H9 (cell line): ENCODE measurements around the gene DHRSX. TPM values are rescaled to one million over a fixed set of nuclear protein-coding genes. Genes with fewer than 3 reads are reported as not detected.

Experiments used
- DNase-seq: peaks from one replicate; pipeline ENCODE4 v3.0.0-alpha.2; 2017
- H2AFZ ChIP-seq: one replicate; pipeline ENCODE4 v1.6.1; 2013; ENCODE audit warnings: mild to moderate bottlenecking, low read length, control low read depth, moderate library complexity
- H2AK5ac ChIP-seq: 2 replicates; pipeline ENCODE4 v1.6.1; 2013; ENCODE audit warnings: low read length, control low read depth, mixed read lengths; ENCODE audit not compliant: insufficient read length
- H2BK120ac ChIP-seq: one replicate; pipeline ENCODE4 v1.6.1; 2013; ENCODE audit warnings: low read depth, mild to moderate bottlenecking, low read length, control low read depth, inconsistent platforms; ENCODE audit not compliant: poor library complexity, severe bottlenecking
- H2BK12ac ChIP-seq: 2 replicates; pipeline ENCODE4 v1.6.1; 2013; ENCODE audit warnings: low read length, control low read depth, mixed read lengths, low read depth; ENCODE audit not compliant: insufficient read length
- H2BK15ac ChIP-seq: 2 replicates; pipeline ENCODE4 v1.6.1; 2013; ENCODE audit warnings: low read depth, low read length, control low read depth
- H2BK20ac ChIP-seq: one replicate; pipeline ENCODE4 v1.6.1; 2013; ENCODE audit warnings: low read depth, mild to moderate bottlenecking, low read length, control low read depth, inconsistent platforms; ENCODE audit not compliant: poor library complexity, severe bottlenecking
- H2BK5ac ChIP-seq: 2 replicates; pipeline ENCODE4 v1.6.1; 2013; ENCODE audit warnings: low read length, control low read depth, mixed read lengths; ENCODE audit not compliant: insufficient read length
- H3K14ac ChIP-seq: 2 replicates; pipeline ENCODE4 v1.6.1; 2013; ENCODE audit warnings: low read length, control low read depth; ENCODE audit not compliant: insufficient read depth
- H3K18ac ChIP-seq: 2 replicates; pipeline ENCODE4 v1.6.1; 2013; ENCODE audit warnings: low read depth, mild to moderate bottlenecking, mixed read lengths, low read length, control low read depth; ENCODE audit not compliant: insufficient read length
- H3K23ac ChIP-seq: 2 replicates; pipeline ENCODE4 v1.6.1; 2013; ENCODE audit warnings: low read length, control low read depth, mixed read lengths, low read depth; ENCODE audit not compliant: insufficient read length
- H3K23me2 ChIP-seq: 2 replicates; pipeline ENCODE4 v1.6.1; 2013; ENCODE audit warnings: low read depth, mild to moderate bottlenecking, mixed read lengths, low read length, control low read depth; ENCODE audit not compliant: insufficient read length, poor library complexity, severe bottlenecking
- H3K27ac ChIP-seq: 2 replicates; pipeline ENCODE4 v1.5.1; 2013; ENCODE audit warnings: low read length, control low read depth, mixed read lengths, low read depth; ENCODE audit not compliant: insufficient read length
- H3K27me3 ChIP-seq: 2 replicates; pipeline ENCODE4 v1.6.1; 2013; ENCODE audit warnings: low read length, control low read depth, inconsistent platforms; ENCODE audit not compliant: insufficient read depth
- H3K4ac ChIP-seq: 2 replicates; pipeline ENCODE4 v1.6.1; 2013; ENCODE audit warnings: low read depth, mild to moderate bottlenecking, control low read depth, inconsistent platforms, low read length, moderate library complexity
- H3K4me1 ChIP-seq: 2 replicates; pipeline ENCODE4 v1.6.1; 2013; ENCODE audit warnings: low read length, control low read depth, inconsistent platforms; ENCODE audit not compliant: insufficient read depth
- H3K4me2 ChIP-seq: 2 replicates; pipeline ENCODE4 v1.6.1; 2013; ENCODE audit warnings: low read length, control low read depth, mixed read lengths; ENCODE audit not compliant: insufficient read length, insufficient read depth
- H3K56ac ChIP-seq: 2 replicates; pipeline ENCODE4 v1.6.1; 2013; ENCODE audit warnings: low read depth, mild to moderate bottlenecking, mixed read lengths, low read length, control low read depth; ENCODE audit not compliant: insufficient read length
- H3K79me1 ChIP-seq: 2 replicates; pipeline ENCODE4 v1.6.1; 2013; ENCODE audit warnings: low read depth, mild to moderate bottlenecking, moderate library complexity, low read length, control low read depth, inconsistent platforms; ENCODE audit not compliant: insufficient read depth, poor library complexity, severe bottlenecking
- H3K79me2 ChIP-seq: 2 replicates; pipeline ENCODE4 v1.6.1; 2013; ENCODE audit warnings: low read length, control low read depth, inconsistent platforms; ENCODE audit not compliant: insufficient read depth
- H3K9ac ChIP-seq: 2 replicates; pipeline ENCODE4 v1.6.1; 2013; ENCODE audit warnings: low read length, control low read depth, mixed read lengths; ENCODE audit not compliant: insufficient read length; ENCODE audit errors: extremely low read depth
- H3K9me3 ChIP-seq: one replicate; pipeline ENCODE4 v1.6.1; 2013; ENCODE audit warnings: low read depth, low read length, inconsistent platforms; ENCODE audit not compliant: control insufficient read depth
- H3T11ph ChIP-seq: one replicate; pipeline ENCODE4 v1.6.1; 2013; ENCODE audit warnings: mild to moderate bottlenecking, low read length, control low read depth, inconsistent platforms
- H4K20me1 ChIP-seq: one replicate; pipeline ENCODE4 v1.6.1; 2013; ENCODE audit not compliant: control insufficient read depth, insufficient read length, insufficient read depth
- H4K5ac ChIP-seq: 2 replicates; pipeline ENCODE4 v1.6.1; 2013; ENCODE audit warnings: low read depth, mild to moderate bottlenecking, mixed read lengths, low read length, control low read depth; ENCODE audit not compliant: insufficient read length
- H4K8ac ChIP-seq: replicated peaks from 2 replicates; pipeline ENCODE4 v1.6.1; 2013; ENCODE audit warnings: low read length, control low read depth, mixed read lengths, low read depth; ENCODE audit not compliant: insufficient read length
- H4K91ac ChIP-seq: 2 replicates; pipeline ENCODE4 v1.6.1; 2013; ENCODE audit warnings: low read depth, mild to moderate bottlenecking, moderate library complexity, mixed read lengths, low read length, control low read depth; ENCODE audit not compliant: insufficient read length
- H3K27ac Mint-ChIP-seq, 3 experiments: 2 replicates in 2 of 3; 3 replicates in 1 of 3; pipeline ENCODE4 v1.8.0; 2020 to 2021; ENCODE audit warnings: mixed read lengths in 3 of 3, mild to moderate bottlenecking in 1 of 3, moderate library complexity in 1 of 3
- H3K27me3 Mint-ChIP-seq: 2 replicates; pipeline ENCODE4 v1.8.0; 2021; ENCODE audit warnings: low read depth, mild to moderate bottlenecking, moderate library complexity, mixed read lengths
- H3K36me3 Mint-ChIP-seq, 3 experiments: 2 replicates in 2 of 3; 3 replicates in 1 of 3; pipeline ENCODE4 v1.8.0; 2020 to 2021; ENCODE audit warnings: low read depth in 3 of 3, mixed read lengths in 3 of 3; ENCODE audit not compliant: insufficient read depth in 1 of 3
- H3K4me1 Mint-ChIP-seq, 2 experiments: 2 replicates each; pipeline ENCODE4 v1.8.0; 2020; ENCODE audit warnings: mixed read lengths in 2 of 2
- H3K4me3 Mint-ChIP-seq, 2 experiments: 2 replicates in 1 of 2; 3 replicates in 1 of 2; pipeline ENCODE4 v1.8.0; 2020 to 2021; ENCODE audit warnings: mild to moderate bottlenecking in 2 of 2, mixed read lengths in 2 of 2, moderate library complexity in 1 of 2
- H3K9me3 Mint-ChIP-seq, 2 experiments: 2 replicates in 1 of 2; 3 replicates in 1 of 2; pipeline ENCODE4 v1.8.0; 2020; ENCODE audit warnings: mild to moderate bottlenecking in 2 of 2, mixed read lengths in 2 of 2, moderate library complexity in 1 of 2
- CTCF ChIP-seq: fragments of 200-600 bp; sonication (generic); conservative IDR thresholded peaks from 3 replicates; pipeline ENCODE4 v1.8.0; 2021; ENCODE audit warnings: antibody characterized with exemption, mild to moderate bottlenecking
- WGBS: extraction: QIAGEN DNeasy Blood & Tissue Kit; methylation state at CpG from one replicate; pipeline ENCODE4 v1.1.7; 2013; ENCODE audit warnings: missing lambda C conversion rate, low lambda C conversion rate, mixed read lengths; ENCODE audit not compliant: insufficient read length; ENCODE audit errors: extremely low coverage; 5-methylcytosine and 5-hydroxymethylcytosine counted together
- total RNA-seq: library from RNA; stranded (reverse); gene quantifications from 2 replicates; pipeline ENCODE4 v1.2.1, GENCODE V29; 2021

Gene DHRSX
- total RNA-seq, 1 experiment from 2014 or later, result 44.0 TPM

DNA sequence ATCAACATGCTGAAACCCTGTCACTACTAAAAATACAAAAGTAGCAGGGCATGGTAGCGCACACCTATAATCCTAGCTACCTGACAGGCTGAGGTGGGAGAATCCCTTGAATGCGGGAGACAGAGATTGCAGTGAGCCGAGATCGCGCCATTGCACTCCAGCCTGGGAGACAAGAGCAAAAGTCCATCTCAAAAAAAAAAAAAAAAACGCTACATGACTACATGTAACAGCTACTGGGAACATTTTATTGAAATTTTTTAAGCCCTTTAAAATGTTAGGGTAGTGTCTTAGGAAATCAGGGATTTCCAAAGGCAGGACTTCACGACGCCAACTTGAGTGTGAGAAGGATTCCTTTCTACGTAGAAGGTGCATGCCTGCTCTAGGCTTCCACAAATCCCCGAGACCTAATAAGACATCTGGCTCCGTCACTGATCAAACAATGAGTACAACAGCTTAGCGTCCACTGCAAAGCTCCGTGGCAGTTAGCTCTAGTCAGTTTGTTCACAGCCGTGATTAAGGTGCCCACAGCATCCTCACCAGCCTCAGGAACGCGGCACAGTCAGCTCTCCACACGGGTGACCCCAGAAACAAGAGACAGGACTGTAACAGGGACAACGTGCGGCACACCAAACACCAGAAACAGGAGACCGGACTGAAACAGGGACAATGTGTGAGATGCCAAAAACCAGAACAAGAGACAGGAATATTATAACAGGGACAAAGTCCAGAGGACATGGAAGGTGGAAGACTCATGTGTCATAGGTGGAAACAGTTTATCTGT, 33.7 kb downstream of the DHRSX start:
- Histone ChIP-seq H3K4me1 (peaks cover 3% of the 10 kb centered on the region; the same call in 1 of the 2 replicates), H3K9me3 (peaks cover 18% of the 10 kb centered on the region), H3K79me2 (peaks cover 14% of the 10 kb centered on the region; the same call in 1 of the 2 replicates), H2AK5ac (no peak overlapping the region), H4K8ac (no peak overlapping the region), H3K23ac (no peak overlapping the region), H3K79me1 (peaks cover 7% of the 10 kb centered on the region), H3K27me3 (no peaks in the 10 kb centered on the region), H3K9ac (no peak overlapping the region), H2AFZ (no peak overlapping the region), H4K20me1 (no peaks in the 10 kb centered on the region), H3T11ph (no peak overlapping the region), H2BK120ac (no peak overlapping the region), H3K18ac (no peak overlapping the region), H3K27ac (no peak overlapping the region), H4K5ac (no peak overlapping the region), H4K91ac (no peak overlapping the region), H2BK5ac (no peak overlapping the region), H3K4ac (no peak overlapping the region), H3K56ac (no peak overlapping the region), H3K23me2 (no peaks in the 10 kb centered on the region), H2BK20ac (no peak overlapping the region), H2BK12ac (no peak overlapping the region), H2BK15ac (no peak overlapping the region), H3K4me2 (no peak overlapping the region), H3K14ac (no peak overlapping the region)
- Mint-ChIP-seq H3K4me3 (no peak overlapping the region), H3K9me3 (peaks cover 60 to 70% of the 10 kb centered on the region in 2 experiments), H3K36me3 (peaks cover 65 to 84% (median 74%) of the 10 kb centered on the region in 3 experiments), H3K27me3 (peaks cover 8% of the 10 kb centered on the region), H3K4me1 (peaks cover 17 to 19% of the 10 kb centered on the region in 2 experiments), H3K27ac (peak overlapping the region in 2 of 3 experiments; percentile 8 to 20; a peak in 2 of 7 replicates)
- TF ChIP-seq CTCF, result no peak
- DNase-seq, result no peak
- no CpG with 5 or more reads among the region's 20 CpGs for WGBS
